GM12865 (cell line): ENCODE results near the gene TOMM6.

Experiments
- DNase-seq: peaks from one replicate; pipeline ENCODE4 v3.0.0; 2010; ENCODE audit warnings: low read depth
- H3K4me3 ChIP-seq: 2 replicates; pipeline ENCODE4 v1.5.1; 2011; ENCODE audit warnings: mild to moderate bottlenecking, low read depth, low read length, control low read depth
- TF ChIP-seq, protein P1 (sequence below): IDR thresholded peaks from 2 replicates; pipeline ENCODE4 v1.5.1; 2011; ENCODE audit warnings: low read length, control low read depth, low read depth, inconsistent platforms; ENCODE audit not compliant: insufficient read depth; ENCODE audit errors: missing control alignments

TOMM6 gene

DNA sequence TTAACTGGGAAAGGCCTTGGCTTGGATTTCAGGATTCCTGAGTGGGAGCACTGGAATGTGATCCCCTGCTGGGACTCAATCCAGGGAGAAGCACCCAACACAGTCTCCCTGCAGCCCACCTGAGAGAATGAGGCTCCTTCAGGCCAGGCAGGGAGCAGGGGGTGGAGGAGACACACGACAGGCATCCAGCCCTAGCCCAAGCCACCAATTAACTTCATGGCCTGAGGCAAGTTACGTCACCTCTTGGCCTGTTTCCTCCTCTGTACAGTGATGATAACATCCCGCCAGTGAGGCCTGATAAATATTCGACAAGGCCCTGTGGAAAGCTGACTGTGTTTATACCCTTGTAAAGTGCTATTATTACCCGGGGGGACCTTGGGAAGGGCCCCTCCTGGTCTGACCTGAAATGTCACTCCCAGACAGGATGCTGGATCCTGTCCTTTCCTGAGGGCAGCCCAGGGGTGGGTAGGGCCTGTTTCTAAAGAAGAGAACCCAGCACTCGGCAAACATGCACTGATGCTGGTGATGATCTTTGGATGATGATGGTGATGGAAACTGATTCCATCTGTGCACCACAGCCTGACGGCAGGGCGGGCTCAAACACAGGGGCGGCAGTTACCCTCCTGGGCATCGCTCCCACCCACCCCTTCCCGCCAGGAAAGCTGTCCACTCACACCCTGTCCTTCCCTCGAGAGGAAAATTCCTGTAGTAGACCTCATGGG, 20.2 kb upstream of the TOMM6 start:
- no peak for DNase-seq
- TF ChIP-seq, protein P1, sequence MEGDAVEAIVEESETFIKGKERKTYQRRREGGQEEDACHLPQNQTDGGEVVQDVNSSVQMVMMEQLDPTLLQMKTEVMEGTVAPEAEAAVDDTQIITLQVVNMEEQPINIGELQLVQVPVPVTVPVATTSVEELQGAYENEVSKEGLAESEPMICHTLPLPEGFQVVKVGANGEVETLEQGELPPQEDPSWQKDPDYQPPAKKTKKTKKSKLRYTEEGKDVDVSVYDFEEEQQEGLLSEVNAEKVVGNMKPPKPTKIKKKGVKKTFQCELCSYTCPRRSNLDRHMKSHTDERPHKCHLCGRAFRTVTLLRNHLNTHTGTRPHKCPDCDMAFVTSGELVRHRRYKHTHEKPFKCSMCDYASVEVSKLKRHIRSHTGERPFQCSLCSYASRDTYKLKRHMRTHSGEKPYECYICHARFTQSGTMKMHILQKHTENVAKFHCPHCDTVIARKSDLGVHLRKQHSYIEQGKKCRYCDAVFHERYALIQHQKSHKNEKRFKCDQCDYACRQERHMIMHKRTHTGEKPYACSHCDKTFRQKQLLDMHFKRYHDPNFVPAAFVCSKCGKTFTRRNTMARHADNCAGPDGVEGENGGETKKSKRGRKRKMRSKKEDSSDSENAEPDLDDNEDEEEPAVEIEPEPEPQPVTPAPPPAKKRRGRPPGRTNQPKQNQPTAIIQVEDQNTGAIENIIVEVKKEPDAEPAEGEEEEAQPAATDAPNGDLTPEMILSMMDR: no peak
- no peak overlapping the region for H3K4me3 ChIP-seq

DNA sequence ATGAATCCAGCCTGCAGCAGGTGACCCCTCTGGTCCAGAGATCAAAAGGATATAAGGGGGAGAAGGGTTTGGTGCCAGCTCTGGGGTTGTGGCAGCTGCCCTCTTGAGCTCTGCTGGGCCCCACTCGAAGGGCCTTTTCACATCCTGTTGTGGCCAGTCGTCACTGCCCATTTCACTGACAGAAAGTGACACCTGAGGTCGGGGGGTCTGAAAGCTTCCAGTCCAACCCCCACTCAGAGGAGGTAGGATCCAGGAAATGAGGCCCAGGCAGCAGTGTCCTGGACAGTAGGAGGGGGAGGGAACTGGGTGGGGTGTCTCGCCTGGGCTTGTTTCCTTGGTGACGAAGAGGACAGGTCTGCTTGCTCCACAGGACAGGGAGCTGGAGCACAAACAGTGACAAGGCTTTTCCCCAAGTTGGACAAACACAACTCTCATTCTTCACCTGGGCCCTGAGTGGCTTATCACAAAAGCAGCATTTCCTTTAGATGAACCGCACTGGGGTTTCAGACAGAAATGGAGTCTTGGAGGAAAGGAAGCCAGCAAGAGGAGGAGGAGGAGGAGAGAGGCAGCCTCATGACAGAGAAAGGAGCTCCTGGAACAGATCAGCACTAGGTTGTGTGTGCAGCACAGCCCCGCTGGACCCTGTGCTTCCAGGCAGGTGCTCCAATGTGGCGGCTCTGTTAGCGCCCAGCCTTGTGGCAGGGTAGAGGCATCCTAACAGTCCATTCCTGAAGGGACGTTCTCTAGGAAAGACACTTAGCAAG, 18.8 kb upstream of the TOMM6 start:
- DNase-seq: peak; percentile 33
- H3K4me3 ChIP-seq: no peak overlapping the region
- TF ChIP-seq, protein P1: no peak

GRCh38 chr6:41769376-41769775, 18.1 kb upstream of the TOMM6 start:
- TF ChIP-seq, protein P1: no peak
- DNase-seq: no peak
- H3K4me3 ChIP-seq: no peak overlapping the region

DNA sequence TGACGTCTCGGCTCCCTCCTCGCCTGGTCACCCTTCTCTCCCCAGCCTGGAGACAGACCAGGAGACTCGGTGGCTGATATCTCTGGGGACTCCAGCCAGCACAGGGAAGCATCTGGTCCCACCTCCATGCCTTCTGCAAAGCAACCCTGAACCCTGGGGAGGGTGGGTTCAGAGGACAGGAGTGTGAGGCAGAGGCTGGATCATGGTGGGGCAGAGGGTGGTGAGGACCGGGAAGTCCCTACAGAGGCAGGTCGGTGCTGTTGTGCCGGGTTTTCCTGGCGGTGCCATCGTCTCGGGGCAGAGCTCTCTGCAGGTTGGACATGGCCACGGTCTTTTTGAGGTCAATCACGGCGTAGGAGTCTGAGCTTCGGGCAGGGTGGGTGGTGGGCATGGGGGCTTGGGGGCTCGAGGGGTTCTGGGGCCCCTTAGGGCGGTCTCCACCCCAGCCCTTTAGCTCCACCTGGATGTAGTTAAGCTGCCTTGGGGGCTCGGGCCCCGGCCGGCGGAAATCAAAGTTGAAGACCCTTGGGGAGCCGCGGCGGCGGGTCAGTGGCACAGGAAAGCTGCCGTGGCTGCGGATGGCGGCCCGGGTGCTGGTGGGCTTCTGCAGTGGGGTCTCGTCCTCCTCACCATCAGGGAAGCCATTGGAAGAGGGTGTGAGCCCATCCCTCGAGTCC, 17.0 kb upstream of the TOMM6 start:
- no peak overlapping the region for H3K4me3 ChIP-seq
- no peak for DNase-seq
- TF ChIP-seq, protein P1: no peak

- TF ChIP-seq, protein P1: no peak
- no peak overlapping the region for H3K4me3 ChIP-seq
- DNase-seq: no peak
Measured at GRCh38 chr6:41771058-41771983, 16.2 kb upstream of the TOMM6 start.

DNA sequence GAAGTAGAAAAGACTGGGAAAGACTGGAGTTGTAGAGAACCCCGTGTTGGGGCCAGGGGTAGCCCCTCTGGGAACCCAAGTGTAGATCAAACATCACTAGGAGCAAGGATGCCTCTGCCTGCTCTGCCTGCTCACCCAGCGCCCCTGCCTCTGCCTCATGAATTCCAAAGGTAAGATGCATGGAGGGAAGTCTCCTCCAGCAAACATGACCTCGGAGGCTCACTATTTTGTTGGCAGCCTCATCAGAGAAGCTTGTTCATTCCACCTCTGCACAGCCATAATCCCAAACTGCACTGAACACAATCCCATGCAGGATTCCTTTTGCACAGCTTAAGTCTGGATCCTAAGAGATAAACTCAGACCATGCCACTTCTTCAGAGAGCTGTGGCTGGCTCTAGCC, 12.7 kb upstream of the TOMM6 start:
- TF ChIP-seq, protein P1: no peak
- H3K4me3 ChIP-seq: no peak overlapping the region
- DNase-seq: no peak
